Measurements from ENCODE around the gene ZNF611.

Gene ZNF611

GRCh38 chr19:52665027-52665426, 69.8 kb downstream of the ZNF611 start:
- no peaks in the 10 kb centered on the region; the same call in 1 of the 2 replicates for H3K9me3 ChIP-seq
- peaks cover 81% of the 10 kb centered on the region for H3K36me3 ChIP-seq
- no peaks in the 10 kb centered on the region for H3K27me3 ChIP-seq
- H3K4me2 ChIP-seq = no peak overlapping the region
- H3K4me3 ChIP-seq = no peak overlapping the region
- no peak overlapping the region for H3K27ac ChIP-seq
- H3K9ac ChIP-seq = no peak overlapping the region
- no peak for TF ChIP-seq Cebpa-rat (IDR thresholded peaks at IDR 0.05)
- H3K4me1 ChIP-seq = no peaks in the 10 kb centered on the region
- no peaks in the 10 kb centered on the region for H4K20me1 ChIP-seq

DNA sequence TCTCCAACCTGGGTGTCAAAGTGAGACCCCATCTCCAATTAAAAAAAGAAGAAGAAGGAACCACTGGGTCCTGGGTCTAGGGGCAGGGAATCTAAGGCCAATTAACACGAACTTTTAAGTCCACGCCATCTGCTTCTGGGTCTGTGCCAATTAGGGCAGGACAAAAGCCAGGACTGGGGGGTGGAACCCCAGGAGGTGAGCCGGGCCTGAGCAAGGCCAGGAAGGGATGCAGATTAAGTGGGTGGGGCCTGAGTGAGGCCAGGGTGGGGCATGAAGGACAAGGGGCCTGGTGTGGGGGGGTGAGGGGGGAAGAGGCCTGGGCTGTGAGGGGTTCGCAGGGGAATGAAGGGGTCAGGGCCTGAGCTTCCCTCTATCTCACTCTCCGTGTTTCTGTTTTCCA, 70.4 kb downstream of the ZNF611 start:
- peaks cover 81% of the 10 kb centered on the region for H3K36me3 ChIP-seq

DNA sequence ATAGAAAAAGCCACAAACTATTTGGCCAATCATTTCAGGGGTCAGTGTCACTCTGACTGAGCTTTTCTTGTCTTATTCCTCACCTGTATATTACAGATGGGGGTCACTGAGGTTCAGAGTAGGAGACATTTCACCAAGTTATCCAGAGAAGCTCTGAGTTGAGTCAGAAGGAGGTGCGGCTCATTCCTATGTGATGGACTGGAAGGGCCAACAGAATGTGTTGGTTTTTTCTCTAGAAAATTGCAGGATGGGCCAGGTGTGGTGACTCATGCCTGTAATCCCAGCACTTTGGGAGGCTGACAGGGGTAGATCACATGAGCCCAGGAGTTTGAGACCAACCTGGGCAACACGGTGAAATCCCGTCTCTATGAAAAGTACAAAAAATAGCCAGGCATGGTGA, 72.2 kb downstream of the ZNF611 start:
- no peaks in the 10 kb centered on the region for H3K4me1 ChIP-seq
- peaks cover 85% of the 10 kb centered on the region for H3K36me3 ChIP-seq
- H3K4me2 ChIP-seq = no peak overlapping the region
- no peaks in the 10 kb centered on the region for H3K27me3 ChIP-seq
- H3K27ac ChIP-seq = no peak overlapping the region
- H3K9me3 ChIP-seq = peaks cover 6% of the 10 kb centered on the region
- TF ChIP-seq Cebpa-rat (IDR thresholded peaks at IDR 0.05) = no peak
- H3K4me3 ChIP-seq = no peak overlapping the region
- H3K9ac ChIP-seq = no peak overlapping the region
- no peaks in the 10 kb centered on the region for H4K20me1 ChIP-seq

More for the DNA sequence above, 70.4 kb downstream of the ZNF611 start:
- Histone ChIP-seq H3K27ac (no peak overlapping the region), H3K9ac (no peak overlapping the region), H3K27me3 (no peaks in the 10 kb centered on the region), H3K4me1 (no peaks in the 10 kb centered on the region), H3K4me2 (no peak overlapping the region), H3K9me3 (no peaks in the 10 kb centered on the region; the same call in 1 of the 2 replicates), H4K20me1 (no peaks in the 10 kb centered on the region), H3K4me3 (no peak overlapping the region)
- TF ChIP-seq Cebpa-rat (IDR thresholded peaks at IDR 0.05) = no peak

DNA sequence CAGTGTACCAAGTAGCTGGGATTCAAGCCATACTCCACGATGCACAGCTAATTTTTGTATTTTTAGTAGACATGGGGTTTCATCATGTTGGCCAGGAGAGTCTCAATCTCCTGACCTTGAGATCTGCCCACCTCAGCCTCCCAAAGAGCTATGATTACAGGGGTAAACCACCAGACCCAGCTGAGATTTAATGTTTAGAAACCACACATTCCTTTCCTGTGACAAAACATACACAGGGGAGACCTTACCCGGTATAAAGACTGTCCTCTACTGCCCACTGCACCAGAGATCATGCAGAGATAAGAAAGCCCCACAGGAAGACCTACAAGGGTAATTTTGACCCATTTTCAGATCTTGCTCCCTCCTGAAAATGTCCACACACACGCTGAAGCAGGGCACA, 73.9 kb downstream of the ZNF611 start:
- H3K4me1 ChIP-seq = no peaks in the 10 kb centered on the region
- H3K9ac ChIP-seq = no peak overlapping the region
- no peak for TF ChIP-seq Cebpa-rat (IDR thresholded peaks at IDR 0.05)
- no peak overlapping the region for H3K4me3 ChIP-seq
- peaks cover 11% of the 10 kb centered on the region for H3K9me3 ChIP-seq
- no peaks in the 10 kb centered on the region for H3K27me3 ChIP-seq
- H3K4me2 ChIP-seq = no peak overlapping the region
- no peak overlapping the region for H3K27ac ChIP-seq
- peaks cover 92% of the 10 kb centered on the region for H3K36me3 ChIP-seq
- no peaks in the 10 kb centered on the region for H4K20me1 ChIP-seq

GRCh38 chr19:52659013-52659412, 75.8 kb downstream of the ZNF611 start:
- Histone ChIP-seq H3K9ac (no peak overlapping the region), H3K27ac (no peak overlapping the region), H3K36me3 (peaks cover 96% of the 10 kb centered on the region), H3K27me3 (no peaks in the 10 kb centered on the region), H3K4me1 (no peaks in the 10 kb centered on the region), H4K20me1 (no peaks in the 10 kb centered on the region), H3K9me3 (peaks cover 26% of the 10 kb centered on the region), H3K4me2 (no peak overlapping the region), H3K4me3 (no peak overlapping the region)
- TF ChIP-seq Cebpa-rat (IDR thresholded peaks at IDR 0.05) = no peak

- Histone ChIP-seq H3K9me3 (peaks cover 31% of the 10 kb centered on the region), H3K36me3 (peaks cover 96% of the 10 kb centered on the region), H3K4me3 (no peak overlapping the region), H3K9ac (no peak overlapping the region), H3K4me2 (no peak overlapping the region), H3K27ac (no peak overlapping the region), H3K27me3 (no peaks in the 10 kb centered on the region), H4K20me1 (no peaks in the 10 kb centered on the region), H3K4me1 (no peaks in the 10 kb centered on the region)
- no peak for TF ChIP-seq Cebpa-rat (IDR thresholded peaks at IDR 0.05)
Observed at GRCh38 chr19:52658595-52658994, 76.2 kb downstream of the ZNF611 start.

- no peak overlapping the region for H3K4me3 ChIP-seq
- H3K9ac ChIP-seq = no peak overlapping the region
- peaks cover 83% of the 10 kb centered on the region for H3K9me3 ChIP-seq
- peaks cover 100% of the 10 kb centered on the region for H3K36me3 ChIP-seq
- no peak for TF ChIP-seq Cebpa-rat (IDR thresholded peaks at IDR 0.05)
- no peak overlapping the region for H3K4me2 ChIP-seq
- no peaks in the 10 kb centered on the region for H4K20me1 ChIP-seq
- H3K27me3 ChIP-seq = no peaks in the 10 kb centered on the region
- no peak overlapping the region for H3K27ac ChIP-seq
- no peaks in the 10 kb centered on the region for H3K4me1 ChIP-seq
Observed at GRCh38 chr19:52653161-52653560, 81.7 kb downstream of the ZNF611 start.
